Measurements from ENCODE around the gene PSEN2.
A peak's percentile ranks its signal among the peaks of the same experiment; 100 is the strongest.

The PSEN2 gene

DNA sequence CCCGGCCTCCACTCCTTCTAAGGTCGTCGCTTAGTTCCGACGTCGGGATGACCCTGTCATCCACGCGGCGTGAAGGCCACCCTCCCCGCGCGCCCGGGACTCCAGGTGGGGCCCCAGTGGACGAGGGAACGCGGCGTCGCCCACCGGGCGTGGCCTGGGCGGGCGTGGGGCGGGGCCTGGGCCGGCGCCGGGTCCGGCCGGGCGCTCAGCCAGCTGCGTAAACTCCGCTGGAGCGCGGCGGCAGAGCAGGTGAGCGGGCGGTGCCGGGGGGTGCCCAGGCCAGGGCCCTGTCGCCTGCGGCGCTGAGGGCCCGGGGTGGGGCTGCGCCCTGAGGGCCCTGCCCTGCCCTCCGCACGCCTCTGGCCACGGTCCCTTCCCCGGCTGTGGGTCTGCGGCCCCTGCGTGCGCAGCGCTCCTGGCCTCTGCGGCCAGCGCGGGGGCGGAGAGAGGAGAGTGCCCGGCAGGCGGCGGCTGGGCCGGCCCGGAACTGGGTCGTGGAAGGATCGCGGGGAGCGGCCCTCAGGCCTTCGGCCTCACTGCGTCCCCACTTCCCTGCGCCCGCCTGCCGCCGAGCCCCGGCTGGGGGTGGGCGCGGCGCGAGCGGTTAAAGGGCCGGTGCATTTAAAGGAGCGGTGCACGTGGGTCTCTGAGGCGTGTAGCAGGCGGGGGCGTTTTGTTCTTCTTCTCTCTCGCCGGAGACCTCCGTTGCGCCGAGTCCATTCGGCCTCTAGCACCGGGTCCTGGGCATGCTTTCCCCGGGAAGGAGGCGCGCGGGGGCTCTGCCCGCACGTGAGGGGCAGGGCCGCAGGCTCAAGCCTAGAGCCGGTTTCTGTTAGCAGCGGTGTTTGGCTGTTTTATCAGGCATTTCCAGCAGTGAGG lies at the start of gene PSEN2:
Gene PSEN2, plus strand, starts transcription at position 216 of the 879 bp plus-strand sequence. CDS start 11,292 bp downstream, outside the sequence.
- no peak for DNase-seq (ENCODE audit: low read depth, low spot score)

DNA sequence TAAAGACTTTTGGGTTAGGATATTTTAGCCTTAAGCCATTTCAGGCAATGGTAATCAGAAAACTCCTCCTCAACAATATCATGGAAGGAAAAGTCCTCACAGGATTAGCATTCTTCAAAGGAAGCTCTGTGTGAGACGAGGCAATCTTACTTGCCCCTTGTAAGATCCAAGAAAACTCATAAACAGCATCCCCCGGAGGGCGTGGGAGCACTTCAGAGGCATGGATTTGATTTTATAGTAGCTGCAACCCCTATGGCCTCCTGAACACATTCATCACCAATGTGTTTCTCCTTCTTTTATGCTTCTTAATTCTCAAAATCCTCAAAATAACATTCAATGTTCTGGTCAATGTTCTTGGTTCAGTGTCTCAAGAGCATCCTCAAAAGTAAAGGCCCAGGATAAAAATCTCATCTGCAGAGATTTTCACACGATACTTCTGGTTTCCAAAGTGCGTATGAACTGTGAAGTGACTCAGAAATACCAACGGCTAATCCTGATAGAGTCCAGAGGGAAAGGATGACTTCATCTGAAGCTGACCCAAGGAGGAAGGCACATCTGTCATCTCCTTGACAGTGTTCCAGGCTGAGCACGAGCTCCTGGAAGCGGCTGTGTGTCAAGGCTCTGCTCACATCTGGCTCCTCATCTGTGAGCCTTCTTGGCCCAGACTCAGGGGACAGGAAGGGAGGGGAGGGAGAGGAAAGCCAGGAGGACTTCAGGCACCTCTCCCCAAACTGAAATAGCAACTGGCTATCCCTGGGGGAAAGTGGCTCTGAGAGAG lies 49.3 kb upstream of the PSEN2 start:
- no peaks in the 10 kb centered on the region for H3K36me3 ChIP-seq (ENCODE audit: insufficient read depth, low read length)
- H3K27ac ChIP-seq, result no peak overlapping the region
- no peak overlapping the region for H3K4me3 ChIP-seq
- H3K9me3 ChIP-seq (ENCODE audit: low read depth, low read length), result no peaks in the 10 kb centered on the region
- DNase-seq (ENCODE audit: low read depth, low spot score), result no peak
- H3K9ac ChIP-seq (ENCODE audit: insufficient read length), result no peak overlapping the region
- no peak for TF ChIP-seq EZH2 (IDR thresholded peaks at IDR 0.05)
- TF ChIP-seq FOXP2 (optimal IDR thresholded peaks at IDR 0.05; ENCODE audit: control extremely low read depth, extremely low read length, insufficient read depth), result no peak
- TF ChIP-seq POLR2AphosphoS5 (IDR thresholded peaks at IDR 0.05; ENCODE audit: borderline replicate concordance, low read depth, low read length), result no peak

More for the DNA sequence above, at the start of gene PSEN2:
- Histone ChIP-seq H3K36me3 (ENCODE audit: insufficient read depth, low read length) (no peaks in the 10 kb centered on the region), H3K9ac (ENCODE audit: insufficient read length) (peak within 1 kb of the TSS; percentile 14), H3K9me3 (ENCODE audit: low read depth, low read length) (no peaks in the 10 kb centered on the region), H3K4me3 (peak within 1 kb of the TSS; percentile 74), H3K27ac (no peak within 1 kb of the TSS)
- TF ChIP-seq EZH2 (IDR thresholded peaks at IDR 0.05) (no peak), POLR2AphosphoS5 (IDR thresholded peaks at IDR 0.05; ENCODE audit: borderline replicate concordance, low read depth, low read length) (no peak), FOXP2 (optimal IDR thresholded peaks at IDR 0.05; ENCODE audit: control extremely low read depth, extremely low read length, insufficient read depth) (no peak)

GRCh38 chr1:226821719-226822085 lies 48.7 kb upstream of the PSEN2 start:
- H3K27ac ChIP-seq, result no peak overlapping the region
- TF ChIP-seq EZH2 (IDR thresholded peaks at IDR 0.05) (no peak), FOXP2 (optimal IDR thresholded peaks at IDR 0.05; ENCODE audit: control extremely low read depth, extremely low read length, insufficient read depth) (no peak), POLR2AphosphoS5 (IDR thresholded peaks at IDR 0.05; ENCODE audit: borderline replicate concordance, low read depth, low read length) (no peak)
- no peaks in the 10 kb centered on the region for H3K36me3 ChIP-seq (ENCODE audit: insufficient read depth, low read length)
- H3K4me3 ChIP-seq, result no peak overlapping the region
- H3K9me3 ChIP-seq (ENCODE audit: low read depth, low read length), result no peaks in the 10 kb centered on the region
- H3K9ac ChIP-seq (ENCODE audit: insufficient read length), result no peak overlapping the region
- no peak for DNase-seq (ENCODE audit: low read depth, low spot score)

- Histone ChIP-seq H3K36me3 (ENCODE audit: insufficient read depth, low read length) (no peaks in the 10 kb centered on the region), H3K9me3 (ENCODE audit: low read depth, low read length) (no peaks in the 10 kb centered on the region), H3K4me3 (no peak overlapping the region), H3K9ac (ENCODE audit: insufficient read length) (no peak overlapping the region), H3K27ac (no peak overlapping the region)
- no peak for TF ChIP-seq FOXP2 (optimal IDR thresholded peaks at IDR 0.05; ENCODE audit: control extremely low read depth, extremely low read length, insufficient read depth)
- no peak for TF ChIP-seq EZH2 (IDR thresholded peaks at IDR 0.05)
- TF ChIP-seq POLR2AphosphoS5 (IDR thresholded peaks at IDR 0.05; ENCODE audit: borderline replicate concordance, low read depth, low read length), result no peak
- DNase-seq (ENCODE audit: low read depth, low spot score), result no peak
Observed at GRCh38 chr1:226823643-226824042, 46.8 kb upstream of the PSEN2 start.

DNA sequence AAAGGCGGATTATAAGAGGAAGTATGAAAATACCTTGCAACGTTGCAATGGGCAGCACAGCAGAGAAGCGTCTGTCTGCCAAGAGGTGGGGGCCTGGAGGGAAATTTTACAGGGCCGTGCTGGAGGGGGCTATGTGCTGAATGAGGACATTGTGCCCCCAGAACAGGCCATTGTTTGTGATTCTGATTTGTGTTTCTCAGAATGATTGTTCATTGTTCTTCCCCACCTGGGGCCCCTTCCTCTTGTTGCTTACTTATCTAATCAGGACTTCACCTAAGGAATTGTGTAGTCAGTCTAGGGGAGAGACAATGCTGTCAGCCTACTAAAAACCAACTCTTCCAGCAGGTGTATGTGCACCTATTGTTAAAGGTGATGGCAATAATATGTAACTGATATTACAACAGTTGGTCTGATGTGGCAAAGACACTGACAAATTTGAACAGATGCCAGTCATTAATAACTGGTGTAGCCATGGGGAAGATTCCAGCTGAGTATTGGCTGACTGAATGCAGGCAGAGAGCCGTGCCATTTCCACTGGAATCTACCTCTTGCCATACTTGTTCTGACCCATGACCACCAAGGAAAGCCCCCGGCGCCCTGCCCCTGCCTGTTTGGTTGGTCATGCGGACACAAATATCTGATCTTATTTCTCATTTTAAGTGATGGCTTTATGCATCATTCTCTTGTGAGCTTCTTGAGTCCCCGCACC lies 45.2 kb upstream of the PSEN2 start:
- no peak overlapping the region for H3K27ac ChIP-seq
- H3K9me3 ChIP-seq (ENCODE audit: low read depth, low read length), result no peaks in the 10 kb centered on the region
- no peak for DNase-seq (ENCODE audit: low read depth, low spot score)
- H3K4me3 ChIP-seq, result no peak overlapping the region
- TF ChIP-seq POLR2AphosphoS5 (IDR thresholded peaks at IDR 0.05; ENCODE audit: borderline replicate concordance, low read depth, low read length) (no peak), EZH2 (IDR thresholded peaks at IDR 0.05) (no peak), FOXP2 (optimal IDR thresholded peaks at IDR 0.05; ENCODE audit: control extremely low read depth, extremely low read length, insufficient read depth) (no peak)
- no peaks in the 10 kb centered on the region for H3K36me3 ChIP-seq (ENCODE audit: insufficient read depth, low read length)
- H3K9ac ChIP-seq (ENCODE audit: insufficient read length), result no peak overlapping the region

- H3K9me3 ChIP-seq (ENCODE audit: low read depth, low read length), result no peaks in the 10 kb centered on the region
- no peaks in the 10 kb centered on the region for H3K36me3 ChIP-seq (ENCODE audit: insufficient read depth, low read length)
- no peak overlapping the region for H3K9ac ChIP-seq (ENCODE audit: insufficient read length)
- no peak for DNase-seq (ENCODE audit: low read depth, low spot score)
- H3K4me3 ChIP-seq, result no peak overlapping the region
- H3K27ac ChIP-seq, result no peak overlapping the region
- TF ChIP-seq EZH2 (IDR thresholded peaks at IDR 0.05) (no peak), FOXP2 (optimal IDR thresholded peaks at IDR 0.05; ENCODE audit: control extremely low read depth, extremely low read length, insufficient read depth) (no peak), POLR2AphosphoS5 (IDR thresholded peaks at IDR 0.05; ENCODE audit: borderline replicate concordance, low read depth, low read length) (no peak)
Observed at GRCh38 chr1:226825746-226826100, 44.7 kb upstream of the PSEN2 start.

GRCh38 chr1:226826479-226827261 lies 43.7 kb upstream of the PSEN2 start:
- no peak for DNase-seq (ENCODE audit: low read depth, low spot score)
- no peak for TF ChIP-seq EZH2 (IDR thresholded peaks at IDR 0.05)
- no peak for TF ChIP-seq FOXP2 (optimal IDR thresholded peaks at IDR 0.05; ENCODE audit: control extremely low read depth, extremely low read length, insufficient read depth)
- no peaks in the 10 kb centered on the region for H3K36me3 ChIP-seq (ENCODE audit: insufficient read depth, low read length)
- H3K9ac ChIP-seq (ENCODE audit: insufficient read length), result peak overlapping the region; percentile 68
- no peak overlapping the region for H3K4me3 ChIP-seq
- H3K27ac ChIP-seq, result no peak overlapping the region
- no peaks in the 10 kb centered on the region for H3K9me3 ChIP-seq (ENCODE audit: low read depth, low read length)
